ENCODE results near the gene CPA4.

CPA4 gene

DNA sequence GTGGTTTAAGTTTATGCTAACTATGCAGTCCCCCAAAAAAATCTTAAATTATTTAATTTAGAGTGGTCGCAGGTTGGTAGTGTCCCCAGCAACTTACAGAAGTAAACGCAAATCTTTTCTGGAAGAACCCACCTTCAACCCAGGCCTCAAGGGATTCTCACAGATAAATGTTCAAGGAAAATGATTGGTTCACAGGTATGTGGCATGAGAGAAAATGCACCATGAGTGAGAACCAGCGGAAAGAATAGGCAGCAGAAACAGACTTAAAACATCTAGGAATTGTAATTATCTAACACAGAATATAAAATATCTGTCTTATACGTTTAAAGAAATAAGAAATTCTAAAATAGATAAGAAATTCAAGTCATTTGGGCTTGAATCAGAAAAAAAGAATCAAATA, 48.9 kb downstream of the CPA4 start:
- H3K27ac ChIP-seq: no peak overlapping the region
- TF ChIP-seq CTCF (conservative IDR thresholded peaks at IDR 0.05) (no peak), ZFX (IDR thresholded peaks at IDR 0.05) (no peak)

GRCh38 chr7:130342701-130343380, 49.9 kb downstream of the CPA4 start:
- TF ChIP-seq ZFX (IDR thresholded peaks at IDR 0.05) (no peak), CTCF (conservative IDR thresholded peaks at IDR 0.05) (no peak)
- no peak overlapping the region for H3K27ac ChIP-seq

- no peak within 1 kb of the TSS for H3K27ac ChIP-seq
- no peak for TF ChIP-seq ZFX (IDR thresholded peaks at IDR 0.05)
- TF ChIP-seq CTCF (conservative IDR thresholded peaks at IDR 0.05): no peak
Measured at GRCh38 chr7:130344271-130344866, 51.4 kb downstream of the CPA4 start, which contains the start of gene CPA5. CPA5 (plus strand) TSS chr7:130344816; CDS start chr7:130346486, 1,670 bp downstream.

- no peak for TF ChIP-seq ZFX (IDR thresholded peaks at IDR 0.05)
- TF ChIP-seq CTCF (conservative IDR thresholded peaks at IDR 0.05): no peak
- H3K27ac ChIP-seq: no peak overlapping the region
Measured at GRCh38 chr7:130345136-130345535, 52.2 kb downstream of the CPA4 start.

GRCh38 chr7:130345725-130346124, 52.8 kb downstream of the CPA4 start:
- no peak overlapping the region for H3K27ac ChIP-seq
- no peak for TF ChIP-seq ZFX (IDR thresholded peaks at IDR 0.05)
- TF ChIP-seq CTCF (conservative IDR thresholded peaks at IDR 0.05): no peak

DNA sequence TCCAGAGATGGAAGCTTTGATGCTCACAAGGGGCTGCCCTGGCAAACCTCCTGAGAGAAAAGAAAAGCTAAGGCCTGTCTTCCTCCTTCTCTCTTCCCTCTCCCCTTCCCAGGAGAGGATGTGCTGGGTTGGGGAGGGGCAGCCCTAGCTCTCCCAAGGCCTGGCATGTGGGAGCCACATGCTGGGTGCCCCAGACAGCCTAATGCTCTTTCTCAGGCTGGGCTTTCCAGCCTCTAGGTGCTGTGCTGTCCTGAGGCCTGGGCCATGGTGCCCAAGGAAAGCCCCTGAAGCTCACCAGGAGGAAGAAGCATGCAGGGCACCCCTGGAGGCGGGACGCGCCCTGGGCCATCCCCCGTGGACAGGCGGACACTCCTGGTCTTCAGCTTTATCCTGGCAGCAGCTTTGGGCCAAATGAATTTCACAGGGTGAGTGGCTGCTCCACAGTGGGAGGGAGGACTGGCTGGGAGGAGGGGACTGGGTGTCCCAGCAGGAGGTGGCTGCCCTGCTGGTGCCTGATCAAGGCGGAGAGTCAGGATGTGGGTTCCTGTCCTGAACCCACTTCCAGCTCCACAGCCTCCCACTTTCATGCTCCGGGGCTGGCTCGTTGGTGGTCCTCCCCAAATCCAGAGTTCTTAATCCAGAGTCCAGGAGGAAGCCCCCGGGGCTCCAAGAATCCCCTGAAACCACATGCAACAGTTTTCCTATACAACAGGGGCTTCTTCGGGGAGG, 53.4 kb downstream of the CPA4 start:
- TF ChIP-seq CTCF (conservative IDR thresholded peaks at IDR 0.05): no peak
- no peak for TF ChIP-seq ZFX (IDR thresholded peaks at IDR 0.05)
- no peak overlapping the region for H3K27ac ChIP-seq

- no peak overlapping the region for H3K27ac ChIP-seq
- TF ChIP-seq ZFX (IDR thresholded peaks at IDR 0.05) (no peak), CTCF (conservative IDR thresholded peaks at IDR 0.05) (no peak)
Measured at GRCh38 chr7:130346941-130347340, 54.0 kb downstream of the CPA4 start.

Data from C4-2B (cell line).